Right lobe of liver (tissue), 6 donors: Measurements from ENCODE around the gene HOXB7. TPM values are rescaled to one million over a fixed set of nuclear protein-coding genes. Genes with fewer than 3 reads are reported as not detected.

Source experiments
- ATAC-seq, 4 donors: fragments of 200-7000 bp; cut with Tn5 transposase; one replicate each; pipeline ENCODE4 v1.9.1; 2020; ENCODE audit warnings: mild to moderate bottlenecking in 4 of 4, moderate library complexity in 4 of 4
- DNase-seq, 3 donors: peaks; one replicate each; pipeline ENCODE4 v3.0.0-alpha.2; 2020
- H3K27ac ChIP-seq, 3 donors: fragments of 200-600 bp; one replicate each; pipeline ENCODE4 v1.8.0; 2022
- H3K27me3 ChIP-seq, 2 donors: fragments of 200-600 bp; one replicate each; pipeline ENCODE4 v1.8.0; 2022
- H3K36me3 ChIP-seq, 4 donors: fragments of 200-600 bp; sonication (generic) in 1 of 4; one replicate each; pipeline versions ENCODE4 v1.5.1 to v1.8.0; 2017 to 2022; ENCODE audit warnings: control low read depth in 1 of 4
- H3K4me1 ChIP-seq, 4 donors: fragments of 200-600 bp; sonication (generic) in 1 of 4; one replicate each; pipeline versions ENCODE4 v1.5.1 to v1.8.0; 2017 to 2022; ENCODE audit warnings: control low read depth in 1 of 4
- H3K4me3 ChIP-seq, 3 donors: fragments of 200-600 bp; one replicate each; pipeline ENCODE4 v1.8.0; 2022
- H3K9me3 ChIP-seq, 4 donors: fragments of 200-600 bp; sonication (generic) in 1 of 4; one replicate each; pipeline versions ENCODE4 v1.5.1 to v1.8.0; 2017 to 2022; ENCODE audit warnings: control low read depth in 1 of 4
- POLR2A ChIP-seq: fragments of 450-650 bp; IDR thresholded peaks from one replicate; pipeline ENCODE4 v1.6.1; 2017; ENCODE audit warnings: antibody characterized with exemption, mild to moderate bottlenecking
- WGBS: methylation state at CpG from one replicate; pipeline ENCODE4 v1.1.6; 2018; ENCODE audit warnings: low coverage, low lambda C conversion rate; ENCODE audit not compliant: insufficient coverage; ENCODE audit errors: missing lambda C conversion rate; 5-methylcytosine and 5-hydroxymethylcytosine counted together
- intact Hi-C, 2 donors: fragments of 100-400 bp; cut with DNase I; formaldehyde crosslinking; loops; one replicate each; pipeline versions ENCODE4 v1.11.2 to v1.14.1; 2022
- long read RNA-seq: library from polyadenylated mRNA; unstranded; transcript quantifications from one replicate; pipeline ENCODE4 v2.0.0, GENCODE V29; 2019
- total RNA-seq, 6 experiments: library from RNA; depleted of rRNA in 2 of 6; stranded (reverse); fragments of >200 nt in 2 of 6; fragmentation: NEBNext Ultra II Directional in 3 of 6; extraction: Animal tissue kit (Norgen Biotek cat#: 25700) in 3 of 6; gene quantifications; one replicate each; pipeline versions ENCODE4 v1.1.0 to v1.2.4, GENCODE V29; 2016 to 2023
- TF ChIP-seq, protein P1 (sequence below), 4 donors: fragments of 200-600 bp in 3 of 4; fragments of 450-650 bp in 1 of 4; IDR thresholded peaks; one replicate each; pipeline versions ENCODE4 v1.5.1 to v1.8.0; 2016 to 2022; ENCODE audit warnings: antibody characterized with exemption in 4 of 4, mild to moderate bottlenecking in 2 of 4
- donor health status: DM: no; HTN: yes; CAD: no.
- donor health status: DM: no; HTN: no; CAD: no.
- donor health status: DM: no; HTN: no; CAD: no.
- donor health status: DM: no; HTN: yes; CAD: no.
- donor health status: DM: no; HTN: yes; CAD: no.

Gene HOXB7
- under 1 TPM in 4 of 6 experiments, not detected in 2; 0.16 to 0.79 (median 0.30) TPM for total RNA-seq
- long read RNA-seq = 0 reads

DNA sequence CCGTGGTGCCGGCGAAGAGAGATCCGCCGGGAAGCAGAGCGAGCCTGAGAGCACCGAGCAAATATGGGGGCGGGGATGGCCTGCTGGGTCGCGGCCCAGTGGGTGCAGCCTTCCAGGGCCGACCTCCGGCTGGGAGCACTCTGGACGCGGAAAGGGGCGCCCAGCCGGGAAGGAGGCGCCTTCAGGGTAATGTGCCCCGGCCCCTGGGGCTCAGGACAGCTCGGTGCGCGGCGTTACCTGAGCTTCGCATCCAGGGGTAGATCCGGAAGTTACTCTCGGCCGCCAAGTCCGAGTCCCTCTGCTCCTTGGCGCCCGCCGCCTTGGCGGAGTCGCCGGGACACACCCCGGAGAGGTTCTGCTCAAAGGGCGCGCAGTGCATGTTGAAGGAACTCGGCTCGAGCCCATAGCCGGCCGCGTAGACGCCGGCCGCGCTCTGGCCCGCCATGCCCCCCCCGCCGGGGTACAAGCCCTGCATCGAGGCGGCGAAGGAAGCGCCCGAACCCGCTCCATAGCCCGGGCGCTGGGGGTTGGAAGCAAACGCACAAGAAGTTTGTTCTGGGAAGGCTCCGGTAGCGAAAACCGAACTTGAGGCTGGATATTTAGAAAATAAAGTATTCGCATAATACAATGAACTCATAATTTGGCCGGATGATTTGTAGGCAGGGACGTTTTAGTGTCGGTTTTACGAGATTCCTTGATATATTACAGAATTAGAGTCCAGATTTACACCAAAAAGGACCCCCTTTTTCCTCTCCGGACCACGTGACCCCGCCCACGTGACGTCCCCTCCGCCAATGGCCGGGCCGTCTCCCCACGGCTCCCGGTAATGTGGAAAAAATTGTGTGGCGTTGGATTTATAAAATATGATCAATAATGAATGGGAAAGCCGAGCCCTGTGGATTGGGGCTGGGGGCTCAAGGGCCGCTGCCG, at the start of gene HOXB7:
HOXB7 (minus strand) TSS at position 736 of the 930 bp plus-strand sequence; CDS start at position 637, 99 bp downstream.
- H3K27me3 ChIP-seq = peaks cover 24 to 77% of the 10 kb centered on the region in 2 donors
- TF ChIP-seq POLR2A = no peak
- TF ChIP-seq, protein P1, sequence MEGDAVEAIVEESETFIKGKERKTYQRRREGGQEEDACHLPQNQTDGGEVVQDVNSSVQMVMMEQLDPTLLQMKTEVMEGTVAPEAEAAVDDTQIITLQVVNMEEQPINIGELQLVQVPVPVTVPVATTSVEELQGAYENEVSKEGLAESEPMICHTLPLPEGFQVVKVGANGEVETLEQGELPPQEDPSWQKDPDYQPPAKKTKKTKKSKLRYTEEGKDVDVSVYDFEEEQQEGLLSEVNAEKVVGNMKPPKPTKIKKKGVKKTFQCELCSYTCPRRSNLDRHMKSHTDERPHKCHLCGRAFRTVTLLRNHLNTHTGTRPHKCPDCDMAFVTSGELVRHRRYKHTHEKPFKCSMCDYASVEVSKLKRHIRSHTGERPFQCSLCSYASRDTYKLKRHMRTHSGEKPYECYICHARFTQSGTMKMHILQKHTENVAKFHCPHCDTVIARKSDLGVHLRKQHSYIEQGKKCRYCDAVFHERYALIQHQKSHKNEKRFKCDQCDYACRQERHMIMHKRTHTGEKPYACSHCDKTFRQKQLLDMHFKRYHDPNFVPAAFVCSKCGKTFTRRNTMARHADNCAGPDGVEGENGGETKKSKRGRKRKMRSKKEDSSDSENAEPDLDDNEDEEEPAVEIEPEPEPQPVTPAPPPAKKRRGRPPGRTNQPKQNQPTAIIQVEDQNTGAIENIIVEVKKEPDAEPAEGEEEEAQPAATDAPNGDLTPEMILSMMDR (IDR thresholded peaks at IDR 0.05) = no peak
- no peaks in the 10 kb centered on the region for H3K36me3 ChIP-seq
- H3K4me1 ChIP-seq = peaks cover 0 to 13% (median 2%) of the 10 kb centered on the region in 4 donors
- ATAC-seq (peak; percentile 23 to 39 (median 38)), DNase-seq (no peak)
- no peak within 1 kb of the TSS for H3K27ac ChIP-seq
- H3K4me3 ChIP-seq = peak within 1 kb of the TSS; percentile 25 to 43 (median 29)
- intact Hi-C loops = loop anchor here in 1 of 2 donors (10.0 kb wide), 1 partner anchor 266 kb away; no protein-coding TSS in a partner anchor
- 3% methylated on average over 36 of the region's 79 CpGs for WGBS
- H3K9me3 ChIP-seq = no peaks in the 10 kb centered on the region

DNA sequence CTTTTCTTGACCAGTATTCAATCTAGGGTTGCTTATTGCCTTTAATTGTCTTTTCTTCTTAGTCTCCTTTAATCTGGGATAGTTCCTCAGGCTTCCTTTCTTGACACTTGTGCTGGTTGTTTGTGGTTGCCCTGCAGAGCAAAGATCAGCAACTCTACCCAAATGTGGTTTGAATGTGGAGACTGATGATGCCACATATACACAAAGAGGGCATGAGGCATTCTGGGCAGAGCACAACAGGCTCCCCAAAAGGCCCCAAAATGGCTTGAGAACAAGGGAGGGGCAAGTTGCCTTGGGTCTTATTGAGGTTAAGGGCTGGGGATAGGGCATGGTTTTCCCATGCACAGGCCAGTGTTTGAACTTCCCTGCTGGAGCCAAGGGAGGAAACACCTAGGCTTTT, 45.1 kb upstream of the HOXB7 start:
- DNase-seq = no peak
- Histone ChIP-seq H3K36me3 (no peaks in the 10 kb centered on the region), H3K27me3 (peaks cover 0 to 7% of the 10 kb centered on the region in 2 donors), H3K4me1 (no peaks in the 10 kb centered on the region), H3K4me3 (no peak overlapping the region), H3K9me3 (no peaks in the 10 kb centered on the region), H3K27ac (no peak overlapping the region)
- ATAC-seq = no peak
- intact Hi-C loops = no loop called here
- TF ChIP-seq, protein P1 (IDR thresholded peaks at IDR 0.05) = no peak
- no peak for TF ChIP-seq POLR2A

DNA sequence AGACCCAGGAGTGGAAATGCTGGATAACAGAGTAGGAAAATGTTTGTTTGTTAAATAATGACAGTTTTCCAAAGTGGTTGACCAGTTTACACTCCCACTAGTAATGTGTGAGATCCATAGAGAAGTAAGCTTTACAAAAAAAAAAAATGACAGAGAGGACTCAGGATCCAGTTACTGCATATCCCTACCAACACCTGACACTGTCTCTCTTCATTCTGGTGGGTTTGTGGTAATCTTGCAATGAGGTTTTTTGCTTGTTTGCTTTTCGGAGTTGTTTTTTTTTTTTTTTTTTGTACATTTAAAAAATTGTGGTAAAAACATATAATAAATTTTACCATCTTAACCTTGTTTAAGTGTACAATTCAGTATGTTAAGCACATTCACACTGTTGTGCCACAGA, 38.9 kb upstream of the HOXB7 start:
- TF ChIP-seq, protein P1 (IDR thresholded peaks at IDR 0.05) = no peak
- TF ChIP-seq POLR2A = no peak
- intact Hi-C loops = no loop called here
- Histone ChIP-seq H3K4me3 (no peak overlapping the region), H3K27ac (no peak overlapping the region), H3K36me3 (no peaks in the 10 kb centered on the region), H3K9me3 (no peaks in the 10 kb centered on the region), H3K4me1 (no peaks in the 10 kb centered on the region), H3K27me3 (peaks cover 14 to 23% of the 10 kb centered on the region in 2 donors)
- 67% methylated on average over 1 of the region's 1 CpG for WGBS
- DNase-seq (no peak), ATAC-seq (no peak)

DNA sequence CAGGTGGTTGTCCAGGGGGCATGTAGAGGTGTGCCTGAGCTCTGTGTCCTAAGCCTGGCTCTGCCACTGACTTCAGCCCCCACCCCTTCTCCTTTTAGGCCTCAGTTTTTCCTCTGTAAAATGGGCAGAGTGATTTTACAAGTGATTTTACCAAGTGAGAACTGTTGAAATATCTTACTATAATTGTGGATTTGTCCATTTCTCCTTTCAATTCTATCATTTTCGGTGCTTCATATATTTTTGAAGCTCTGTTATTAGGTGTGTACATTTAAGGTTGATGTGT, 37.1 kb upstream of the HOXB7 start:
- ATAC-seq = no peak
- WGBS = 29% methylated on average over 1 of the region's 1 CpG
- Histone ChIP-seq H3K27ac (no peak overlapping the region), H3K9me3 (no peaks in the 10 kb centered on the region), H3K27me3 (peaks cover 14 to 32% of the 10 kb centered on the region in 2 donors), H3K36me3 (no peaks in the 10 kb centered on the region), H3K4me1 (no peaks in the 10 kb centered on the region), H3K4me3 (no peak overlapping the region)
- no peak for DNase-seq
- intact Hi-C loops = no loop called here
- no peak for TF ChIP-seq POLR2A
- TF ChIP-seq, protein P1 (IDR thresholded peaks at IDR 0.05) = no peak
